ENCODE measurements around the gene GPR162.

GPR162 gene, protein sequence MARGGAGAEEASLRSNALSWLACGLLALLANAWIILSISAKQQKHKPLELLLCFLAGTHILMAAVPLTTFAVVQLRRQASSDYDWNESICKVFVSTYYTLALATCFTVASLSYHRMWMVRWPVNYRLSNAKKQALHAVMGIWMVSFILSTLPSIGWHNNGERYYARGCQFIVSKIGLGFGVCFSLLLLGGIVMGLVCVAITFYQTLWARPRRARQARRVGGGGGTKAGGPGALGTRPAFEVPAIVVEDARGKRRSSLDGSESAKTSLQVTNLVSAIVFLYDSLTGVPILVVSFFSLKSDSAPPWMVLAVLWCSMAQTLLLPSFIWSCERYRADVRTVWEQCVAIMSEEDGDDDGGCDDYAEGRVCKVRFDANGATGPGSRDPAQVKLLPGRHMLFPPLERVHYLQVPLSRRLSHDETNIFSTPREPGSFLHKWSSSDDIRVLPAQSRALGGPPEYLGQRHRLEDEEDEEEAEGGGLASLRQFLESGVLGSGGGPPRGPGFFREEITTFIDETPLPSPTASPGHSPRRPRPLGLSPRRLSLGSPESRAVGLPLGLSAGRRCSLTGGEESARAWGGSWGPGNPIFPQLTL

DNA sequence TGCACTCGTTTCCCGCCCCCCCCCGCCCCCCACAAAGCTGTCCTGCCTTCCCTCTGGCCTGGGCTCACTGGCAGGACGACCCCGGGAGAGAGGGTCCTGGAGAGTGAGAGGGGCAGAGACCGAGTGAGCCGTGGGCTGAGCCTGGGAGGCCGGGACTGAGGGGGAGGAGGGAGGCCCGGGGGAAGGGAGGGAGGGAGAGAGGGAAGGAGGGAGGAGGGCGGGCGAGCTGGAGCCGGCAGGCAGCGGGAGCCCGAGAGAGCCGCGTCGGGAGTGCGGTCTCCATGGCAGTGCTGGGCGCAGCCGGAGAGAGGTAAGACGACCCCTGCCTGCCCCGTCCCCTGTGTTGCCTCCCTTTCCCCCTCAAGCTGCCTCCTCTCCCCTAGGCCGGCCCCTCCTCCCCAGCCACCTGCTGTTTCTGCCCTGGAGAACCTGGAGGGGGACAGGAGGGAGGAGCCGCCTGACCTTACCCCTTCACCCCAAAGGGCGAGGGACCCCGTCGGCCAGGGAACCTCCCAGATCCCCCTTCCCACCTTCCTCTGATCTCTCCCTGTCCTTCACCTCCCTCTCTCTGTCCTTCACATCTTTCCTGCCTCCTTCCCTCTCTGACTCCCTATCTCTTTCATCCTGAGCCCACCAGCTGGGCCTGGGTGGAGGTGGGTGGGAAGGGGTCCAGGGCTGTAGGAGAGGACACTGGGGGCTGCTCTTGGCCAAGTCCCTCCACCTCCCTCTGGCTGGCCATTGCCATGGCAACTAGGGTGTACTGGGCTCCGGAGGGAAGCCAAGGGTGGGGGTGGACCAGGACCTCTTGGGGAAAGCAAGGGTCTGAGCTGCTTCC, at the start of gene GPR162:
TSS of gene GPR162 (plus strand) at position 231 of the 835 bp plus-strand sequence. CDS start 2,078 bp downstream, outside the sequence.
- DNase-seq (ENCODE audit: low read depth): no peak

DNA sequence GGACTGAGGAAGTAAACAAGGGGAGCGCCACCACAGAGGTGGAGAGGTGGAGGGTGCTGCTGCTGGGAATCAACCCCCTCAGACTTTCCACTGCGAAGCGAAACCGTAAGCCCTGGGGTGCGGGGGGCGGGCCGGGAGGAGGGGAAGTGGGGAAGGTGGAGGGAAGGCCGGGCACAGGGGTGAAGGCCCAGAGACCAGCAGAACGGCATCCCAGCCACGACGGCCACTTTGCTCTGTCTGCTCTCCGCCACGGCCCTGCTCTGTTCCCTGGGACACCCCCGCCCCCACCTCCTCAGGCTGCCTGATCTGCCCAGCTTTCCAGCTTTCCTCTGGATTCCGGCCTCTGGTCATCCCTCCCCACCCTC, 49.3 kb upstream of the GPR162 start, which contains the start of gene LAG3:
TSS of gene LAG3 (plus strand) at position 190 of the 365 bp plus-strand sequence. CDS start 333 bp downstream, outside the sequence.
- DNase-seq (ENCODE audit: low read depth): no peak

DNA sequence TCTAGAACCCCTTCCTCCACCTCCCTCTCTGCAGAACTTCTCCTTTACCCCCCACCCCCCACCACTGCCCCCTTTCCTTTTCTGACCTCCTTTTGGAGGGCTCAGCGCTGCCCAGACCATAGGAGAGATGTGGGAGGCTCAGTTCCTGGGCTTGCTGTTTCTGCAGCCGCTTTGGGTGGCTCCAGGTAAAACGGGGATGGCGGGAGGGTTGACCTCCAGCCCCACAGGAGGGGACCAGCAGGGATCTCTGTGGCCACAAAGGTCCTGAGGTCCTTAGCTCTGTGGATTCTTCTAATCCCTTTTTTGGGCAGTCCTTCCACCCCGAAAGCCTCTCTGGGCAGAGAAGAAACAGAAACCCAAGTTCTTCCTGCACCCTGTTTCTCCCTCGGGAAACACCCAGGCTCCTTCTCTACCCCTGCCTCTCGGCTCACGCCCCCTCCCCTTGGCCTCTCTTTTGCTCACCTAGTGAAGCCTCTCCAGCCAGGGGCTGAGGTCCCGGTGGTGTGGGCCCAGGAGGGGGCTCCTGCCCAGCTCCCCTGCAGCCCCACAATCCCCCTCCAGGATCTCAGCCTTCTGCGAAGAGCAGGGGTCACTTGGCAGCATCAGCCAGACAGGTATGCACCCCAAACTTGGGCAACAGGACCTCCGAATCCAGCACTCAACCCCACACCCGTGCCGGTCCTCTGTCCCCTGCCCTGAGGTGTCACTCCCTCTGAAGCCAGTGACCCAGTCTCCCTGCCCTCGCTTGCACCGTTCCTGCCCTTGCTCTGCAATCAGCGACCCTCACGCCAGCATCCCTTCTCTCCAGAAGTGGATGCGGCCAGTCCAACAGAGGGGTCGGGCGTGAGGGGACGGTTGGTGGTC, 48.7 kb upstream of the GPR162 start:
- DNase-seq (ENCODE audit: low read depth): no peak

DNA sequence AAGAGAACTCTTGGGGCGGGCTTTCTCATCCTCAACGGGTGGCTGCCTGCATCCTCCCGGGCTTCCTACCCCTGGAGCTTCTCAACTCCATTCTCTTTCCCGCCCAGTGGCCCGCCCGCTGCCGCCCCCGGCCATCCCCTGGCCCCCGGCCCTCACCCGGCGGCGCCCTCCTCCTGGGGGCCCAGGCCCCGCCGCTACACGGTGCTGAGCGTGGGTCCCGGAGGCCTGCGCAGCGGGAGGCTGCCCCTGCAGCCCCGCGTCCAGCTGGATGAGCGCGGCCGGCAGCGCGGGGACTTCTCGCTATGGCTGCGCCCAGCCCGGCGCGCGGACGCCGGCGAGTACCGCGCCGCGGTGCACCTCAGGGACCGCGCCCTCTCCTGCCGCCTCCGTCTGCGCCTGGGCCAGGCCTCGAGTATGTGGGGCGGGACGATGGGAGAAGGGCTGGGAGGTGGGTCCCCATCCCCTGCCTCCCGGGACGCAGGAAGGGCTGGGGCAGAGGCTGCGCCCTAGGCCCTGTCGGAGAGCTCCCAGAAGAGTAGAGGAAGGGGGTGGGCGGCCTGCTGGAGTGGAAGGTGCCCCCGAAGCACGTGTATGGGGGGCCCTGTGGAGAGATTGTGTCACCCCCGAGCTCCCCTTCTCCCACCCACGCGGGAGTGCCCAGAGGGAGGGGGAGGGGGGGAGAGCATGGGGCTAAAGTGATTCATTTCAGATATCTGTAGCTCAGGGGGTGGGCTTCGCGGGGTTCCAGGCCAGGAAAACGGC, 47.9 kb upstream of the GPR162 start:
- no peak for DNase-seq (ENCODE audit: low read depth)

DNA sequence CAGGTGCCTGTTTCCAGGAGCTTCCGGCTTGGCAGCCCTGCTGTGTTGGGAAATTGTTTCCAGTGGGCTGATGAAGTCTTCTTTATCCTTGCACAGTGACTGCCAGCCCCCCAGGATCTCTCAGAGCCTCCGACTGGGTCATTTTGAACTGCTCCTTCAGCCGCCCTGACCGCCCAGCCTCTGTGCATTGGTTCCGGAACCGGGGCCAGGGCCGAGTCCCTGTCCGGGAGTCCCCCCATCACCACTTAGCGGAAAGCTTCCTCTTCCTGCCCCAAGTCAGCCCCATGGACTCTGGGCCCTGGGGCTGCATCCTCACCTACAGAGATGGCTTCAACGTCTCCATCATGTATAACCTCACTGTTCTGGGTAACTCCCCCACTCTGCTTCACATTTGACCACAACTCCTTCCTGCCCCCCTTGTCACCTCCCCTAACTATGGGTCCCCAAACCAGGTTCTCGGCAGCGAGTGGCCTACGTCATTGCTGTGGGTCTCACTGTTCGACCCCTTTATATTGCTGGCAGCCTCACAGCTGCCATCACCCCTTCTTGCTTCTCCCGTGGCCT, 47.0 kb upstream of the GPR162 start:
- no peak for DNase-seq (ENCODE audit: low read depth)

DNA sequence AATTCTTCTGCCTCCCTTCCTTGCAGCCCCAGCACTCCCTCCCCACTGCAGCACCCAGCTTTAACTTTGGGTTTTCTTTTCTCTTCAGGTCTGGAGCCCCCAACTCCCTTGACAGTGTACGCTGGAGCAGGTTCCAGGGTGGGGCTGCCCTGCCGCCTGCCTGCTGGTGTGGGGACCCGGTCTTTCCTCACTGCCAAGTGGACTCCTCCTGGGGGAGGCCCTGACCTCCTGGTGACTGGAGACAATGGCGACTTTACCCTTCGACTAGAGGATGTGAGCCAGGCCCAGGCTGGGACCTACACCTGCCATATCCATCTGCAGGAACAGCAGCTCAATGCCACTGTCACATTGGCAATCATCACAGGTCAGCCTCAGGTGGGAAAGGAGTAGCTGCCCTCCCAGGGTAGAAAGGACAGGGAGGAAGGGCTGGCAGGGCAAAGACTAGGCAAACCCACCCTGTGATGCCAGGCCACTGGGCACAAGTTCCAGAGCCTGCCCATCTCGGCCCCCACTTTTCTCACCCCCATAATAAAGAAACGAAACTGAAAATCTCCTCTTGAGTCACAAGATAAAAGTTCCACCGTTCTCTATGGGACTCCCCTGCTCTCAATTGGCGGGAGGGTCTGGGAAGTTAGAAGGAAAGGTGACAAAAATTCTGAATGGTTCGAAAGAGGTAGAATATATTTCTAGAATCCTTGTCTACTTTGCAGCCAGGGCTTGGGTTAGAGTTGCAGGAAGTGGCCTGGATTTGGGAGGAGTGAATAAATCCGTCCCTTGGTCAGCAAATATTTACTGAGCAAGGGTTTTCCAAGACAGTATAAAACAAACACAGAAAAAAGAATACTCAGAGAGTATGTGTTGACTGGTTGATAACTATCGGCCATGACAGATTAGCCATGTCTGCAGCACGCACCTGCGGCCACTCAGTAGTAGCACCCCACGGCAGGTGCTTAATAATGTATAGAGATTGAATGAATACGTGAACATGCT, 46.1 kb upstream of the GPR162 start:
- no peak for DNase-seq (ENCODE audit: low read depth)

DNA sequence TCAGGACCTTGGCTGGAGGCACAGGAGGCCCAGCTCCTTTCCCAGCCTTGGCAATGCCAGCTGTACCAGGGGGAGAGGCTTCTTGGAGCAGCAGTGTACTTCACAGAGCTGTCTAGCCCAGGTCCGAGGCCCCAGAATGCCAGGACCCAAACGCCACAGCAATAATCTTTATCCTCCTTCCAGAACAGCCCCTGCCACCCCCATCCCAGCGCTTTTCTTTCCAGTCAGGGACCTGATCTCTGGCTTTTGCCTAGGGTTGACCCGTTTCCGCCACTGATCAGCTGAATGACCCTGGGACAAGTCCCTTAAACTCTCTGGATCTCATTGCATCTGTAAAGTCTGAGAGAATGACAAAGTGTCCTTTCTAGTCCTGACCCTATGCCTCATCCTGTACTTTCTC, 44.2 kb upstream of the GPR162 start:
- no peak for DNase-seq (ENCODE audit: low read depth)

DNA sequence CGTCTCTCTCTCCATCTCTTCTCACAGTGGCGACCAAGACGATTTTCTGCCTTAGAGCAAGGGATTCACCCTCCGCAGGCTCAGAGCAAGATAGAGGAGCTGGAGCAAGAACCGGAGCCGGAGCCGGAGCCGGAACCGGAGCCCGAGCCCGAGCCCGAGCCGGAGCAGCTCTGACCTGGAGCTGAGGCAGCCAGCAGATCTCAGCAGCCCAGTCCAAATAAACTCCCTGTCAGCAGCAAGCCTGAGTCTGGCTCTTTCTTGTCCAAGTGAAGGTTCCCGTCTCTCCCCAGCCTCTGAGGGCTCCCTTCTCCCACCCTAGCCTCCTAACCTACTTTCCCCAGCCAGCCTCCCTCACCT, 43.4 kb upstream of the GPR162 start:
- no peak for DNase-seq (ENCODE audit: low read depth)

DNA sequence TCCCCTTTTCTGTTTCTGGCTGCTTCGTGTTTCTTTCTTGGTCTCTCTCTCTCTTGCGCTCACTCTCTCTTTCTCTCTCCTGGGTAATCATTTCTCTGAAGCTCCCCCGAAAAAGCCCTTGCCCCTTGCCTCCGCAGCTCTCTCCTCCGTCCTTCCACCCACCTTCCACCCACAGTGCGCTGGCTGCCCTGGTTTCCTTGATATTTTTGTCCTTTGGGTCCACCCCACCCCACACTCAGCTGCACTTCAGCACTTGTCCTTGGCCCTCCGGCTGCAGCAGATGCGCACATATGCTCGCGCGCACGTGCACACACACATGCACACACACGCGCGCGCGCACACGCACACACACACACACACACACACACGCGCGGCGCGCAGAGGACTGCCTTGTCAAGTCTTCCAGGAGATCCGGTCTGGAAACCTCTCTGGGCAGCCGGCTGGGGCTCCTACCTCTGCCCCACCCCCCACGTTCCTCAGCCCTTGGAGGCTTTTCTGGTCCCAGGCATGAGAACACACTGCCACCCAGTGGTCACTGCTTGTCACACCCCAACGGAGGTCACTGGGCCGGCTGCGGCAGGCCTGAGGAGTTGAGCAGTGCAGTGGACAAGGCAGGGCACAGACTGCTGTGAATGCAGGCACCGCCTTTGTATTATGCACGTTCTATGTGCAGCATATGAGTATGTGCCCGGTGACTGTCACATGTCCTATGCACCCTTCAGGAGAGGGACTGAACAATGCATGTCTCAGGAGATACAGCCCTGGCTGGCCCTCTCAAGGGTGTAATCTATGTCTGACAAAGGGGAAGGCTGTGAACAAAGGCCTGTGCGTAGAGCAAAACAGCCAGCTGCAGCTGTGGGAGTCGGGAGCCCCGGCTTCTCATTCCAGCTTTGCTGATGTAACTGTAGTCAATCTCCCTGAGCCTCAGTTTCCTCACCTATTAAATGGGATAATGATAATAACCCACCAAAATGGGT, 42.8 kb upstream of the GPR162 start:
- peak; percentile 97 for DNase-seq (ENCODE audit: low read depth)

DNA sequence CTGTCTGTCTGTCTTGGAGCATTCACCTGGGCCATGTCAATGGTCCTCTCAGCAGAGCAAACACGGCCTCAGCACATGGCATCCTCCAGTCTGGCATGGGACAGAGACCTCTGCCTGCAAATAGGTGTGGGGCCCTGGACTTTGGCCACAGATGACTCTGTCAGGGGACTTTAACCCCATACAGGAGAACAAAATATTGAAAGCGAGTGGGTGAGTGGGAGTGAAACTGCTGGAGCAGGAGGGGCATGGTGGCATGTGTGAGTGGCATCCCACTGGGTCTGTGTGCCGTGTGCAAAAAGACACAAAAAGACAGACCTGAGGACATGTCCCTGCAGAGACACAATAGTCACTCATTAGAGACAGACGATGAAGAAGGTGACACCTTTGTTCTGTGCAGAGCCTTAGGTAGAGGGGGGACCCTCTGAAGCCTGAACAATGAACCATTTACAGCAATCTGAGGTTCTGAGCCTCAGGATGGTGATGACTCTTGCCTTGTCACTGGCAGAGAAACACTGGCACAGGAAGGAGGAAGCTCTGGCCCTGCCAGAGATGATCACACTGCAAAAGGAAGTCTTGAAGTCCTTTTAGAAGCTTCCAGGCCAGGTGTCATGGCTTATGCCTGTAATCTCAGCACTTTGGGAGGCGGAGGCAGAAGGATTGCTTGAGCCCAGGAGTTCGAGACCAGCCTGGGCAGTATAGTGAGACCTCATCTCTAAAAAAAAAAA, 41.8 kb upstream of the GPR162 start:
- no peak for DNase-seq (ENCODE audit: low read depth)

DNA sequence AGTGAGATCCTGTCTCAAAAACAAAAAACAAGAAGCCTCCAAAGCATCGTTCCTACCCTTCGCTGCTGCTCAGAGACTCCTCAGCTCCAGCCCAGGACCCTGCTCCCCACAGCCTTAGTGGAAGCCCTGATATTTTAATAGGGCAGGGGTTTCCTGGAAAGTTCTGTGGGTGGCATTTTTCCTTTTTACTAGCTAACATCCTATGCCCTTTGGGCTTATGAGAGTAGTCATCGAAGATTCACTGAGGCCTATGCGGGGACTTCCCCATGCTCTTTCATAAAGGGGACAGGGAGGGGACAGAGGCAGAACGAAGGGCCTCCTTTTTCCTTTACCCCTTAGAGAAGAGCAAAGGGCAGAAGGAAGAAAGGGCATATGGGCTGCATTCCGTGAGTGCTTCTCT, 41.0 kb upstream of the GPR162 start:
- no peak for DNase-seq (ENCODE audit: low read depth)

DNA sequence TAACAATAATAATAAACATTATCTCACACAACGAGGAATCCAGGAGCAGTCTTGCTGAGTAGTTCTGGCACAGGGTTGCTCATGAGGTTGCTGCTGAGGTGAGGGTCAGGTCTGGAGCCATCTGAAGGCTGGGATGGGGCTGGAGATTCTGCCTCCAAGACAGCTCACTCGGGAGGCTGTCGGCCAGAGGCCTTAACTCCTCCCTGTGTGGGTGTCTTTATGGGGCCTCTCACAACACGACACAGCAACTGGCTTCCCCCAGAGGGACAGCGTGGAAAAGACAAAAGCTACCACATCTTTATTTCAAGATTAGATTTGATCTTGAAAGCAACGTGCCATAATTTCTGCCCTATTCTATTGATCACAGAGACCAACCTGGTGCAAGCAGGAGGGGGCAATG, 39.5 kb upstream of the GPR162 start:
- DNase-seq (ENCODE audit: low read depth): no peak

DNA sequence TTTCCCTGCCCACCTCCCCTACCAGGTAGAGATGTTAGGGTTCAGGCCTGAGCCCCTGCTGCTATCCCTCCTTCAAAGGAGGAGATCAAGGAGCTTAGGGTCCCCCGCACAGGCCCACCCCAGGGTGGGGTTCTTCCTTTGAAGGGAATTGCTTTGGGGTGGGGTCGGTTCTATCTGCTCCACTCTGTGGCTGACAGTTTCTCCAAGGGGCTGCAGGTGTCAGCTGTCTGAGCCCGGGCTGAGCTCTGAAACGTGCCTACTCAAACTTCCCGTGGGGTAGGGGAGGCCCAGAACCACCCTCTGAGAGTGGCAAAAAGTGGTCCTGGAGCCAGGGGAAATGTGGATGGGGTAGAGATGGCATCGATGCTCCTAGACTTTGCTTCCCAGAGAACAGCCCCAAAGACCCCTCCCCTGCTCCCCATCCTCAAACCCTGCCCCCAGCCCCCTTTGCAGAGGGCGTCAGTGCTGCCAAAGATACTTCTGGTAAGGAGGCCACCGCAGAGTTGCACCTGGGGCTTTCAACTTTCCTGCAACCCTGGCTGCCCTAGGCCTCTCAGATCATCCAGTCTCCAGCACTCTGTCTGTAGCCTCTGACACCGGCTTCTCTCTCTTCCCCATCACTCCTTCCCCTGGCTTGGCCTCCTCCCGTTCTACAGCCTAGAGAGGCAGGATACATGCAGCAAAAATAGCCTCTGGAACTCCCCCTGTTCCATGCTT, 38.6 kb upstream of the GPR162 start:
- no peak for DNase-seq (ENCODE audit: low read depth)

DNA sequence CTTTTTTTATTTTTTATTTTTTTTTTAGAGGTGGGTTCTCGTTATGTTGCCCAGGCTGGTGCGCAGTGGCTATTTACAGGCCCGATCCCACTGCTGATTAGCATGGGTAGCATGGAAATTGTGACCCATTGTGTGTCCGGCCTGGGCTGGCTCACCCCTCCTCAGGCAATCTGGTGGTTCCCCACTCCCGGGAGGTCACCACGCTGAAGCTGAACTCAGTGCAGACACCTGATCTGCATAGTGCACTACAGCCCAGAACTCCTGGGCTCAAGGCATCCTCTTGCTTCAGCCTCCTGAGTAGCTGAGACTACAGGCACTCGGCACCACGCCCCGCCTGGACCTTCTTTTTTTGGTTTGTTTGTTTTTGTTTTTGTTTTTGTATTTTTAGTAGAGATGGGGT, 37.8 kb upstream of the GPR162 start:
- no peak for DNase-seq (ENCODE audit: low read depth)

DNA sequence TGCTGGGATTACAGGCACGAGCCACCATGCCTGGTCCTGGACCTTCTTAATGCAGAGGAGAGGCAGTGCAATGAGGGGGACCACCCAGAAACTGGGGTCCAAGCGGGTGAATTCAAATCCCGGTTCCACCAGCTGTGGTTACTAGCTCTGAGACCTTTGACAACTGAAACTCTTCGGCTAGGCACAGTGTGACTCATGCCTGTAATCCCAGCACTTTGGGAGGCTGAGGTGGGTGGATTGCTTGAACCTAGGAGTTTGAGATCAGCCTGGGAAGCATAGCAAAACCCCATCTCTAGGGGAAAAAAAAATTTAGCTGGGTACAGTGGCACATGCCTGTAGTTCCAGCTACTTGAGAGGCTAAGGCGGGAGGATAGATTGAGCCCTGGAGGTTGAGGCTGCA, 37.3 kb upstream of the GPR162 start:
- DNase-seq (ENCODE audit: low read depth): no peak

DNA sequence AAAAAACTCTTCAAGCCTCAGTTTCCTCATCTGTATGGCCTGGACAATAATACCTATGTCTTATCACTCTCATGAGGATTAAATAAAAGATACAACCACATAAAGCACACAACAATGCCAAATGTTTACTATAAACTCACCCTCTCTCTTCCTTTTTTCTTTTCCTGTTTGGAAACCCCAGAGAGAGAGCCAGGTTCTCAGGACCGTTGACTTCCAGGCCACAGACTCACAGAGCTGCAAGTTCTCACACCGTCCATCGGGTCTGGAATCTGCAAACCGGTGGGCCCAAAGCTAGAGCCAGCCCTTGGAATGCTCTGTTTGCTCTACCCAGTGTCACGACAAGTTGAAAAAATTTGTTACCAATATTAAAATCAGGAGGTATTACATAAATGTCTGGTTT, 36.9 kb upstream of the GPR162 start:
- no peak for DNase-seq (ENCODE audit: low read depth)
